ENCODE results near the gene ARIH1.

GRCh38 chr15:72521682-72522081 lies 47.6 kb downstream of the ARIH1 start:
- TF ChIP-seq CTCF (IDR thresholded peaks at IDR 0.05) = no peak
- TF ChIP-seq EZH2 (IDR thresholded peaks at IDR 0.05; ENCODE audit: borderline replicate concordance, insufficient read depth, low read depth, low read length, poor library complexity, severe bottlenecking) = no peak

Measured in B cell (primary cell).